Measurements from ENCODE around the gene GPR137B. TPM values are rescaled to one million over a fixed set of nuclear protein-coding genes. Genes with fewer than 3 reads are reported as not detected.

Gene GPR137B
- total RNA-seq, 2 donors from 2014 or later: 22.7 to 39.7 TPM

- no peaks in the 10 kb centered on the region for H3K27me3 ChIP-seq
- no peak overlapping the region for H3K27ac ChIP-seq
- no peak for TF ChIP-seq CTCF (IDR thresholded peaks at IDR 0.05)
- no peaks in the 10 kb centered on the region for H3K9me3 ChIP-seq
- peaks cover 0 to 4% of the 10 kb centered on the region in 2 donors for H3K4me1 ChIP-seq
- H3K36me3 ChIP-seq: no peaks in the 10 kb centered on the region
- DNase-seq (ENCODE audit: low spot score): no peak
- no peak overlapping the region for H3K4me3 ChIP-seq
Measured at GRCh38 chr1:236099355-236099974, 42.9 kb upstream of the GPR137B start.

- no peak overlapping the region for H3K4me3 ChIP-seq
- H3K27me3 ChIP-seq: no peaks in the 10 kb centered on the region
- no peak for TF ChIP-seq CTCF (IDR thresholded peaks at IDR 0.05)
- no peak for DNase-seq (ENCODE audit: low spot score)
- no peaks in the 10 kb centered on the region for H3K36me3 ChIP-seq
- no peak overlapping the region for H3K27ac ChIP-seq
- H3K4me1 ChIP-seq: peaks cover 0 to 4% of the 10 kb centered on the region in 2 donors
- H3K9me3 ChIP-seq: no peaks in the 10 kb centered on the region
Measured at GRCh38 chr1:236100799-236101198, 41.5 kb upstream of the GPR137B start.

DNA sequence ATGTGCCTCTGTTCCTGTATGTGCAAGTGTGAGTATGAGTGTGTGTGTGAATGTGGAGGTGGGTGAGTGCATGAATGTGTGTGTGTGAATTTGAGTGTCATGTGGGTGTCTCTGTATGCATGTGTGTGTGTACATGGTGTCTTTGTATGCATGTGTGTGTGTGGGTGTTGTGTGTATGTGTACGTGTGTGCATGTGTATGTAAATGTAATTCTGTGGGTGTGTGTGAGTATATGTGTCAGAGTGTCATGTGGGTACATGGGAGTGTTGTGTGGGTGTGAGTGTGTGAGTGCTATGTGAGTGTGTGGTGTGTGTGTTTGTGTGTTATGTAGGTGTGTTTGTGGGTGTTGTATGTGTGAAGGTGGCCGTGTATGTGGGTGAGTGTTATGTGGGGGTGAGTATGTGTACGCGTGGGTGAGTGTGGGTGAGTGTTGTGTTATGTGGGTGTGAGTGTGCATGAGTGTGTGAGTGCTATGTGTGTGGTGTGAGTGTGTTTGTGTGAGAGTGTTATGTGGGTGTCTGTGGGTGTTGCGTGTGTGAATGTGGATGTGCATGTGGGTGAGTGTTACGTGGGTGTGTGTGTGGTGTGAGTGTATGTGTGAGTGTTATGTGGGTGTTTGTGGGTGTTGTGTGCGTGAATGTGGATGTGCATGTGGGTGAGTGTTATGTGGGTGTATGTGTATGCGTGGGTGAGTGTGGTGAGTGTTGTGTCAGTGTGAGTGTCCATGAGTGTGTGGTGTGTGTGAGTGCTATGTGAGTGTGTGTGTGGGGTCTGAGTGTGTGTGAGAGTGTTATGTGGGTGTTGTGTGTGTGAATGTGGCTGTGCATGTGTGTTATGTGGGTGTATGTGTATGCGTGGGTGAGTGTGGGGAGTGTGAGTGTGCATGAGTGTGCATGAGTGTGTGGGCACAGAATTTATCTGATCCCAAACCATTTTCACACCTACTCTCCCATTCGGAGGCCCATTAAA is 40.8 kb upstream of the GPR137B start:
- no peak for TF ChIP-seq CTCF (IDR thresholded peaks at IDR 0.05)
- Histone ChIP-seq H3K27ac (no peak overlapping the region), H3K27me3 (no peaks in the 10 kb centered on the region), H3K4me1 (peaks cover 0 to 4% of the 10 kb centered on the region in 2 donors), H3K9me3 (no peaks in the 10 kb centered on the region), H3K4me3 (no peak overlapping the region), H3K36me3 (no peaks in the 10 kb centered on the region)
- DNase-seq (ENCODE audit: low spot score): no peak

GRCh38 chr1:236102611-236103010 is 39.7 kb upstream of the GPR137B start:
- DNase-seq (ENCODE audit: low spot score): no peak
- TF ChIP-seq CTCF (IDR thresholded peaks at IDR 0.05): no peak

GRCh38 chr1:236103059-236103458 is 39.3 kb upstream of the GPR137B start:
- DNase-seq (ENCODE audit: low spot score): no peak
- Histone ChIP-seq H3K27me3 (no peaks in the 10 kb centered on the region), H3K36me3 (no peaks in the 10 kb centered on the region), H3K27ac (no peak overlapping the region), H3K4me3 (no peak overlapping the region), H3K9me3 (no peaks in the 10 kb centered on the region), H3K4me1 (peaks cover 0 to 4% of the 10 kb centered on the region in 2 donors)
- TF ChIP-seq CTCF (IDR thresholded peaks at IDR 0.05): no peak

More at GRCh38 chr1:236102611-236103010, 39.7 kb upstream of the GPR137B start:
- no peak overlapping the region for H3K4me3 ChIP-seq
- H3K9me3 ChIP-seq: no peaks in the 10 kb centered on the region
- H3K27ac ChIP-seq: no peak overlapping the region
- H3K4me1 ChIP-seq: peaks cover 0 to 4% of the 10 kb centered on the region in 2 donors
- no peaks in the 10 kb centered on the region for H3K27me3 ChIP-seq
- no peaks in the 10 kb centered on the region for H3K36me3 ChIP-seq

Data from right atrium auricular region (tissue), 2 donors.